GM03348 (cell line): ENCODE results near the gene GEMIN5.
"Not testable (repeated sequence)": the region's sequence is repeated elsewhere in the genome, so short reads cannot be mapped to it uniquely, and the experiment has no call there.

Experiments used
- DNase-seq: peaks from one replicate; pipeline ENCODE4 v3.0.0; 2012; ENCODE audit warnings: low spot score

GEMIN5 gene, protein sequence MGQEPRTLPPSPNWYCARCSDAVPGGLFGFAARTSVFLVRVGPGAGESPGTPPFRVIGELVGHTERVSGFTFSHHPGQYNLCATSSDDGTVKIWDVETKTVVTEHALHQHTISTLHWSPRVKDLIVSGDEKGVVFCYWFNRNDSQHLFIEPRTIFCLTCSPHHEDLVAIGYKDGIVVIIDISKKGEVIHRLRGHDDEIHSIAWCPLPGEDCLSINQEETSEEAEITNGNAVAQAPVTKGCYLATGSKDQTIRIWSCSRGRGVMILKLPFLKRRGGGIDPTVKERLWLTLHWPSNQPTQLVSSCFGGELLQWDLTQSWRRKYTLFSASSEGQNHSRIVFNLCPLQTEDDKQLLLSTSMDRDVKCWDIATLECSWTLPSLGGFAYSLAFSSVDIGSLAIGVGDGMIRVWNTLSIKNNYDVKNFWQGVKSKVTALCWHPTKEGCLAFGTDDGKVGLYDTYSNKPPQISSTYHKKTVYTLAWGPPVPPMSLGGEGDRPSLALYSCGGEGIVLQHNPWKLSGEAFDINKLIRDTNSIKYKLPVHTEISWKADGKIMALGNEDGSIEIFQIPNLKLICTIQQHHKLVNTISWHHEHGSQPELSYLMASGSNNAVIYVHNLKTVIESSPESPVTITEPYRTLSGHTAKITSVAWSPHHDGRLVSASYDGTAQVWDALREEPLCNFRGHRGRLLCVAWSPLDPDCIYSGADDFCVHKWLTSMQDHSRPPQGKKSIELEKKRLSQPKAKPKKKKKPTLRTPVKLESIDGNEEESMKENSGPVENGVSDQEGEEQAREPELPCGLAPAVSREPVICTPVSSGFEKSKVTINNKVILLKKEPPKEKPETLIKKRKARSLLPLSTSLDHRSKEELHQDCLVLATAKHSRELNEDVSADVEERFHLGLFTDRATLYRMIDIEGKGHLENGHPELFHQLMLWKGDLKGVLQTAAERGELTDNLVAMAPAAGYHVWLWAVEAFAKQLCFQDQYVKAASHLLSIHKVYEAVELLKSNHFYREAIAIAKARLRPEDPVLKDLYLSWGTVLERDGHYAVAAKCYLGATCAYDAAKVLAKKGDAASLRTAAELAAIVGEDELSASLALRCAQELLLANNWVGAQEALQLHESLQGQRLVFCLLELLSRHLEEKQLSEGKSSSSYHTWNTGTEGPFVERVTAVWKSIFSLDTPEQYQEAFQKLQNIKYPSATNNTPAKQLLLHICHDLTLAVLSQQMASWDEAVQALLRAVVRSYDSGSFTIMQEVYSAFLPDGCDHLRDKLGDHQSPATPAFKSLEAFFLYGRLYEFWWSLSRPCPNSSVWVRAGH (N-terminal part only)

DNA sequence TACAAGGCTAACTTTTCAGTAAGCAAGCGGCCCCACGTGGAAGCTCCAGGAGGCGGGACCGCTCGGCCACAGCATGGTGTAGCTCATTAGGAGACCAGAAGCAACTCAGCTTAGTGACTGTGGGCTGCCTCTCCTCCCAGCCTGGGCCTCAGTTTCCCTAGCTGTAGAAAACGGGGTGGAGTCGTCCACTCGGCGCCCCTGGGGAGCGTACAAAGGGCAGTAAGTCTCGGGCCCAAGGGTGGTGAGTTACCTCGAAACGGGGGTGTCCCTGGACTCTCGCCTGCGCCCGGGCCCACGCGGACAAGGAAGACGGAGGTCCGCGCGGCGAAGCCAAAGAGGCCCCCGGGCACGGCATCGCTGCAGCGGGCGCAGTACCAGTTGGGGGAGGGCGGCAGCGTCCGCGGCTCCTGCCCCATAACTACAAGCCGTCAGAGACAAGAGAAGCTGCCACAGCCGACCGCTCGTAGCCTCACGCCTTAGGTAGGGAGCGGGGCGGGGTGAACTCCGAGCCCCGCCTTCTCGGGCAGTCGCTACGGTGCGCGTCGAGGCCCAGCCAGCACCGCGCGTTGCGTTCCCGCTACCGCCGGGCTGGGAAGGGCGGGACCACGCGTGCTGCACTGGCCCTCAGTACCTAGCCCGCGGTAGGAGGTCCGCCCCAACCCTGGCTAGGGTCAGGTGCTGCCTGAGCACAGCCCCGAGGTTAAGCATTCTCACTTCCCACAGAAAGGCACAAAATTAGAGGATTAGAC is at the start of gene GEMIN5:
TSS of gene GEMIN5 (minus strand) at position 494 of the 749 bp plus-strand sequence. CDS start at position 416, 78 bp downstream.
- DNase-seq: peak; percentile 97

DNA sequence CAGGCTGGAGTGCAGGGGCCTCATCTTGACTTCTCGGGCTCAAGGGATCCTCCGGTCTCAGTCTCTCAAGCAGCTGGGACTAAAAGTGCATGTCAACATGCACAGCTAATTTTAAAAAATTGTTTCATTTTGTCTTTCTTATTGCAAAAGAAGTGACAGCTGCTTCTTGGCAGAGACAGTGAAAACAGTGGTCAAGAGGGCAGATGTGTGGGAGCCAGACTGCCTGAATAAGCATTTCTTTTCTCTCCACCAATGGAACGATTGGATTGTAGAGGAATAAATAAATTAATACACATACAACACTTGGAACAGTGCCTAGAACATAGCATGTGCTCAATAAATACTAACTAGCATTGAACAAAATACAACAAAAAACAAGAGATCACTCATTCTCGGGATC is 48.1 kb upstream of the GEMIN5 start:
- no peak for DNase-seq

DNA sequence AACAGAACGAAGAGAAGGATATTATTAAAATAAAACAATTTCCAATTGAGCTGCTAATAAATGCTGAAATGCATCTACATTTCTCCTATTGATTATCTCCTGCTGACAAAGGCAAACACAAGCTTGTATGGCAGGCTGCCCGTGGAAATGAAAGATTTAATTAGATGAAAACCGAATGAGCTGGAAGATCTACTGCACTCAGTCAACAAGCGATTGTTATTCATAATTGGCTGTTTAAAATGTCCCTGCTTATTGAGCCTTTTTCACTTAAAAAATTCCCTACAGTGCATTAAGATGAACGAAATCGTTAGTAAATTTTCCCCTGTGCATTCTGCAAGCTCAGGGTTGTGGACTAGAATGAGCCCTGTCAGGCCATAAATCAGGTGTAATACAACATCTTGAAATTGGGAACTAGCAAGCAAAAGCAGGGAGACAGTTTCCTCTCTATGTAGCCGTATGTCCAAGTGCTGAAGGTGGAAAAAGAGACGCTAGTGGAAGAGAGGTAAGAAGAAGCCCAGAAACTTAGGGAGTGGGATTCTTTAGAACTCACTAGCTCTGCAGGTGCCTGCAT is 47.0 kb upstream of the GEMIN5 start:
- DNase-seq: no peak

DNA sequence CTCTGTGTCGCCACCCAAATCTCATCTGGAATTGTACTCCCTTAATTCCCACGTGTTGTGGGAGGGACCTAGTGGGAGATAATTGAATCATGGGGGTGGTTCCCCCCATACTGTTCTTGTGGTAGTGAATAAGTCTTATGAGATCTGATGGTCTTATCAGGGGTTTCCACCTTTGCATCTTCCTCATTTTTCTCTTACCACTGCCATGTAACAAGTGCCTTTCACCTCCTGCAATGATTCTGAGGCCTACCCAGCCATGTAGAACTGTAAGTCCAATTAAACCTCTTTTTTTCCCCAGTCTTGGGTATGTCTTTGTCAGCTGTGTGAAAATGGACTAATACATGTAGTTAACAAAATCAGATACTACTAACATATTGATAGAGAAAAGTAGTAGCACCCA is 40.3 kb upstream of the GEMIN5 start:
- not testable (repeated sequence) for DNase-seq

DNA sequence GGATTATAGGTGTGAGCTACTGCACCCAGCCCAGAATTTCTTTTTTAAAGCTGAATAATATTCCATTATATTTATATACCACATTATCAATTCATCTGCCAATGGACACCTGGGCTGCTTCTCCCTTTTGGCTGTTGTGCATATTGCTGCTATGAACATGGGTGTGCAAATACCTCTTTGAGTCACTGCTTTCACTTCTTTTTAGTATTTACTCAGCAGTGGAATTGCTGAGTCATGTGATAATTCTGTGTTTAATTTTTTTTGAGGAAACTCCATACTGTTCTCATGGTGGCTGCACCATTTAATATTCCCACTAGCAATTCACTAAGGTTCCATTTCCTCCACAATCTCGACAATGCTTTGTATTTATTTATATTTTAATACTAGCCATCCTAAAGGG is 39.4 kb upstream of the GEMIN5 start:
- DNase-seq: no peak

DNA sequence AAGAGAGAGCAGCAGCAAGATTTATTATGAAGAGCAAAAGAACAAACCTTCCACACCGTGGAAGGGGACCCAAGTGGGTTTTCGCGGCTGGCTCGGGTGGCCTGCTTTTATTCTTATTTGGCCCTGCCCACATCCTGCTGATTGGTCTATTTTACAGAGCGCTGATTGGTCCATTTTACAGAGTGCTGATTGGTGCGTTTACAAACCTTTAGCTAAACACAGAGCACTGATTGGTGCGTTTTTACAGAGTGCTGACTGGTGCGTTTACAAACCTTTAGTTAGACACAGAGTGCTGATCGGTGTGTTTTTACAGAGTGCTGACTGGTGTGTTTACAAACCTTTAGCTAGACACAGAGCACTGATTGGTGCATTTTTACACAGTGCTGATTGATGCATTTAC is 38.1 kb upstream of the GEMIN5 start:
- DNase-seq: not testable (repeated sequence)

DNA sequence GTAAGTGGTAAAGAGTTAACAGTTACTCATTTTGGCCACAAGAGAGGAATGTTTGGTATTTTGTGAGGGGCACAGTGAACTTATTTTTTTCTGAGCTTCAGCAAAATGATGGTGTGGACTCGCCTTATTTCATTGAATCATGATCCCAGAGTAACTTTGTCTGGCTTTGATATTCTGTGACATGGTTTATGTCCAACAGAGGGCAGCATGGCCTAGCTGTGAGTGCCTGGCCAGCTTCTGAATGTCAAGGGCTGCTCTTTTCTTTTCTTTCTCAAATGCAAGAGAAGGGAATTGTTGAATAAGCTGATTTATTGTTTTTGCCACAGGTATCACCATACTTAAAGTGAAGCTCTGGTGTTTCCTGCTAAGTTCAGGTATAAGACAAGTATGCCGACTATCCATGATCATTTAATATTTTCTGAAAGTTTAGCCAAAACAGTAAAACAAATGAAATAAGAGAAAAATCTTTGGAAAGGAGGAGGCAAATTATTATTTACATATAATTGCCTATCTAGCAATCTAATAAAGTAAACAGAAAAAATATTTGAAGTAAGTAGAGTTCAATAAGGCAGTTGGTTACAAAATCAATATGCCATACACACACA is 34.6 kb upstream of the GEMIN5 start:
- DNase-seq: peak; percentile 53

DNA sequence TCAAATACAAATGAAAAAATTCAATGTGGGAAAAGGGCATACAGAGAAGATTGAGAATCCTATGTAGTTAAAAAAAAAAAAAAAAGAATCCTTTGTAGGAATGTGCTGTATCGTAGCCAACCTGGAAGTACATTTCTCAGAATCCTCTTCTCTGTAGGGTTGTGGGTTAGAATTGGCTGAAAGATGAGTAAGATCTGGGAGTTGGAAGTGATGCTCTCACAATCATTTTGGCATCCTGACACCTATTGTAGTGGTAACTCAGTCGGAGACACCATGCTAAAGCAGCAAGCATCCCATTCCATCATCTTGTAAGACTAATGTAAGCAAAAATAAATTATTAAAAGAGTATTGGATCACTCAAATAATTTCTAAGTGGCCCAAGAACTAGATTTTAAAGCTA is 33.5 kb upstream of the GEMIN5 start:
- DNase-seq: peak; percentile 20

DNA sequence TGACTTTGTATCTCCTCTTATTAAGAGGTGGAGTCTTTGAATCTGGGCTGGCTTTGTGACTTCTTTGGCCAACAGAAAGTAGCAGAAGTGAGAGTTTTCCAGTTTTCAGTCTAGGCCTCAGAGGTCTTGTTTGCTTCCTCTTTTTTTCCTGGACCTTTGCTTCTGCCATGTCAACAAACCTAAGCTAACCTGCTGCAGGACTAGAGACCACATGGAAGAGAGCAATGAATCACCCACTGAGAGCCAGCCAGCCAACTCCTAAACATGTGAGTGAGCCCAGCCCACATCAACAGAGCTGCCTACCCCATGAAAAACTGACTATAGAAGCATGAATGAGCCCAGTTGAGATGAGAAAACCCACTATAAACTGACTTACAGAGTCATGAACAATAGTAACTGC is 32.7 kb upstream of the GEMIN5 start:
- peak; percentile 16 for DNase-seq

DNA sequence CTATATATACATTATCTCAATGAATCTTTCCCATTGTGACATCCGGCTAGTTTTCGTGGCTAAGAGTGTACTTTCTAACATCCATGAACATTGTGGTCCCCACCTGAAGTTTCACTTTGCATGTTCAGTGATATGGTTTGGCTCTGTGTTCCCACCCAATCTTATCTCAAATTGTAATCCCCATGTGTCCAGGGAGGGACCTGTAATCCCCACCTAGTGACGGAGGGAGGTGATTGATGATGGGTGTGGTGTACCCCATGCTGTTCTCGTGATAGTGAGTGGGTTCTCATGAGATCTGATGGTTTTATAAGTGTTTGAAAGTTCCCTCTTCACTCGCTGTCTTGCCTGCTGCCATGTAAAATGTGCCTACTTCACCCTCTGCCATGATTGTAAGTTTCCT is 30.9 kb upstream of the GEMIN5 start:
- no peak for DNase-seq

DNA sequence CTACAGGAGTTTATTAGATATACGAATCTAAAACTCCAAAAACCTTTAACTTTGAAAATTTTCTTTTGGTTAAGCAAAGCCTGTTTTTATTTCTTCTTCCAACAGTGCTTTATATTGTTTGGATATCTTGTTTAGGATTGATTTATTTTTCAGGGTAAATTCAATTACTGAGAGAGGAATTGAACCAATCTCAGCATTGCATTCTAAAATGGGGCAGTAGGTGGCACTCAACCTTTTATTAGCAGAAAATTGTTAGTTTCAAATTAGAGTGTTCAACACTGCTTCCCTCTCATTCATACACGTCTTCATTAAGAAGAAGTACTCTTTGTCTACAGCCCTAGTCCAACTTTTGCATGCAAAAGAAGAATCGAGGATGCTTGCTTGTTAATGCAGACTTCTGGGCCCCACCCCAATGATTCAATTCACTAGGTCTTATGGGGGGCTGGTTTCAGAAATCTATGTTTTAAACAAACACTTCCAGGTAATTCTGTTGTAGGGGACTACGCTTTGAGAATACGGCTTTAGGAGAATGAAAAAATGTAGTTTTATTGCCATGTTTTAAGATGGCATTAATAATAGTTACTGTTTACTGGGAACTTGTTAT is 29.5 kb upstream of the GEMIN5 start:
- peak; percentile 36 for DNase-seq

DNA sequence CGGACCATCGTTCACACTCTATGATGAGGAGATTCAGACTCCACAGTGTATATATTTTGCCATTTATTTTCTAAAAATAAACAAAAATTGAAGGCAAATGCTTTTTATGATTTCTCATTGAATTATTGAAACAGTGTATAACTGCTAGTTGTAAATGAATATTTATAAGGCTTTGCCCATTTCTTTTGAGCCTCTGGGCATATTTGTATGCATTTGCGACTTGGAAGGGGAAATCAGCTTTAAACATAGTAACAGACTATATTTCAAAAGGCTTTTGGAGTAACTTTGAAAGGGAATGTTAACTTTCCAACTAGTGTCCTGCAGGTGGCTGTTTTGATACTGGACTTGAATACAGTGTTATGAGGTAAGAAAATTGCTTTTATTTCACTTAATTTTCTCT is 28.9 kb upstream of the GEMIN5 start:
- DNase-seq: no peak

DNA sequence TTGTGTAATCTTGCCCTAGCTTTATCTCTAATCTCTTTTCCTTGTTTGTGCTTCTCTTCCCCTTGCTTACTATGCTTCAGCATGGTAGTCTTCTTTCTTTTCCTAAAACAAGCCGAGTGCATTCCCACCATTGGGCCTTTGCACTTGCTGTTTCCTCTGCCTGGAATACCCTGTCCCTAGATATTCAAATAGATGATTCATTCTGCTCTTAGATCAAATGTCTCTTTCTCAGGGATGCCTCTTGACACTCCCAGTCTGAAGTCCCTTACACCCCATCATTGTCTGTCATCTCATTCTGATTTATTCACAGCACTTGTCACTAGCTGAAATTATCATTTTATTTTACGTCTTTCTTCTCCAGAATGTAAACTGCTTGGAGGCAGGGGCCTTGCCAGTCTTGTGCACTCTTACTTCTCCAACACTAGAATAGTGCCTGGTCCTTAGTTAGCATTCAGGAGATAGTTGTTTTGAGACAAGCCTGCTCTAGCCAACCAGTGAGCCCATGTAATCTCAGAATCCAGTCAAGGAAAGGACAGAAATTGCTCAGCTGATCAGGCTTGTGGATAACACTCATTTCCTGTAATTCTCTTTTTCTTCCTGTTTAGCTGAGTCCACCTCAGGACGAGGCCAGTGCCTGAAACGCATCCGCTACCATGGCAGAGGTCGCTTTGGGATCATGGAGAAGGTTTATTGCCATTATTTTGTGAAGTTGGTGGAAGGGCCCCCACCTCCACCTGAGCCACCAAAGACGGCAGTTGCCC is 28.2 kb upstream of the GEMIN5 start:
- no peak for DNase-seq

DNA sequence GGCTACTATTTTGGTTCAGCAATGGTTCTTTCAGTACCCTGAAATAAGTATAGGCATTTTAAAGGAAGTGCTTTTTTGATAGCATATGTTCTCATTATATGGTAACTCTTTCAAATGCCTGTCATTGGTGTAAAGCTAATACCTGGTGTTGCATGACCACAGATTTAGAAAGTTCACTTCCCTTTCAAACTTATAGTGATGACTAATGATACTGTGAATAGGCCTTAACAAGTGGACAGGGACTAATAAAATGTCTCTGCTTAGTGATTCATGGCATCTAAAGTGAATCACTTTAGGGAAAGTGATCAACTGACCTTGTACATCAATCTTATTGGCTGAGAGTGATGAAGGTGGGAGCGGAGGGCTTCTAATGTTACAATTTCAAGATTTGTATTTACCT is 24.5 kb upstream of the GEMIN5 start:
- DNase-seq: peak; percentile 7

DNA sequence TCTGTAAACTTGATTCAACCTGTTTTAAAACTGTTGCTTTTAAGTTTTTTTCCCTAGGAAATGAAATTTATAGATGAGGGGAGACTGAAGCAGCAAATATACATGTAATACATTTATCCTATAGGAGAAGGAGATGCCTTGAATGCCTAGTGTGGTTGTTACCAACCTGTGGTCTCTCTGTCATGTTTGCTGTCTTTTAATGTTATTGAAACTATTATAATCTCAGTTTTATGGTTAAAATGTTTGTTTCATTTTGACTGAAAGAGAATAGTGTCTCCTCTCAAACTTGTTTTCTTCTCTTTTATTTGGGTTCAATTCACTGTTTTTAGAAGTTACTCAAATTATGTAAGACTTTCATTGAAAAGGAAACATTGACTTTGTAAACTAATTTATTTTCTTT is 18.7 kb upstream of the GEMIN5 start:
- no peak for DNase-seq

DNA sequence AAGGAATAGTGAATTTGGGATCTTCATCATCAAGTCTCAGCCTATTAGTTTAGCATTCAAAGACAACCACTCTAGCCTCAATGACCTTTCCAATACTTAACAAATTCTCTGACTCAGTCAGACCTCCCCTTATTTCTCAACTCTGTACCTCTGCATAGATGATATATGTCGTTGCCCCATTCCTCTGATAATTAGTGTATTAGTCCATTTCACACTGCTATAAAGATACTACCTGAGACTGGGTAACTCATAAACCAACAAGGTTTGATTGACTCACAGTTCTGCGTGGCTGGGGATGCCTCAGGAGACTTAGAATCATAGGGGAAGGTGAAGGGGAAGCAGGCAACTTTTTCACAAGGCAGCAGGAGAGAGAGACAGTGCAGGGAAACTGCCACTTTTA is 11.8 kb upstream of the GEMIN5 start:
- DNase-seq: no peak

DNA sequence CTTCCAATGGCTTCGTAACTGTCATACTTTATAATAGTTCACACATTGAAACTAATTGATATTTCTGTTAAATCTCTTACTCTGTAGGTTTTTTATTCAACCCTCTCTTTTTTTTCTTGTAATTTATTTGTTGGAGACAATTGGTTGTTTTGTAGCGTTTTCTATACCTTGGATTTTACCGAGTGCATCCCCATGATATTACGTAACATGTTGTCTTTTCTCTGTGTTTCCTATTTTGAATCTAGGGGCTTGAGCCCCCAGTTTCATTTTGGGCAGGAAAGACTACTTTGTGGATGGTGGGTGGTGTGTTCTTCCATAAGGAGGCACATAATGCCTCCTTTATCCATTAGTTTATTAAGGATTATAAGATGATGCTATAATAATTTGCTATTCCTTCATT is 10.3 kb upstream of the GEMIN5 start:
- no peak for DNase-seq

DNA sequence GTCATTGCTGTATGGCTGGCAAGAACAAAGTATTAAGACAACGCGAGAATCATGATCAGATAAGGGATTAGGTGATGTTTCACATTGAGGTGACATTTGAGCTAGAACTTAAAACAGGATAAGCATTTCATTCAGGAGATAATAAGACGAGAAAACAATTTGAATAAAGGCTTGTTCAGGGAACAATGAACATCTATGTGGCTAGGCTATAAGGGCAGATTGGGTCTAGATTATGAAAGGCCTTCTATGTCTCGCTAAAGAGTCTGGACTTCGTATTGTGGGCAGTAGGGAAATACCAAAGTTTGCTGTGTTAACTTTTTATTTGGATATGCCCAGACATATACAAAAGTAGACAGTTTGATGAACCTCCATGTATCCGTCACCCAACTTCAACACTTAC is 9.8 kb upstream of the GEMIN5 start:
- DNase-seq: no peak

DNA sequence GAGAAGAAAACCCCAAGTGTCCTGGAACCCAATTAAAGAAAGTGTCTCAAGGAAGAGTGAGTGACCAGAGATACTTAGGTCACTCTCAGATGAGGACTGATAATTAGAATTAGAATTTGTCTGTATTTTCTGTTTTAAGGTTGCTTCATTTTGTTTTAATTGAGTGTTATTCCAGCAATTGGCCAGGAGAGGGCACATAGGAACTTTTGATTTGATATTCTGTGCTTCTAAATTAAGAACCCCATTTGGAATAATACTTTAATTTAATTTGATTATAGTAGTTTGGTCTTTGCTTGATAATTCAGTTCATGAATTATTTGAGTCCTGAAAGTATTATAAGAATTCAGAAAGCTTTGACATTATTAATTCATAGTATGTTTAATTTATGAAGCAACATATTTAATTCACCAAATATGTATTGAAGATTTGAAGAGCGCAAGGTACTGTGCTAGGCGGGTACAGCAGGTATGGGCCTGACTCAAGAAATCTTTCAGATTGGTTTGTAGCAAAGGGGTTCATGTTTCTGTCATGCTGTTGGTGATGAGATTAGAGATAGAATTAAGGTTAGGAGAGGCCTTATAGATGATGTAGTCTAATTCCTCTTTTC is 7.8 kb upstream of the GEMIN5 start:
- peak; percentile 49 for DNase-seq
